GM18505 (cell line): ENCODE measurements around the gene SLC36A4.
"Not testable (repeated sequence)": the region's sequence is repeated elsewhere in the genome, so short reads cannot be mapped to it uniquely, and the experiment has no call there.

Experiments
- ATAC-seq: cut with Tn5 transposase; IDR thresholded peaks from one replicate; pipeline ENCODE4 v1.9.1; 2021; ENCODE audit not compliant: unreplicated experiment
- POLR2A ChIP-seq: IDR thresholded peaks from 4 replicates; pipeline ENCODE4 v1.6.1; 2011; ENCODE audit warnings: borderline replicate concordance; ENCODE audit not compliant: insufficient read depth, insufficient read length; ENCODE audit errors: extremely low read depth

SLC36A4 gene

GRCh38 chr11:93128574-93128973 is 69.2 kb downstream of the SLC36A4 start:
- TF ChIP-seq POLR2A, result no peak
- ATAC-seq, result no peak

- ATAC-seq, result no peak
- TF ChIP-seq POLR2A, result no peak
Observed at GRCh38 chr11:93123351-93123898, 74.4 kb downstream of the SLC36A4 start.

GRCh38 chr11:93122535-93123235 is 75.1 kb downstream of the SLC36A4 start:
- ATAC-seq, result no peak
- no peak for TF ChIP-seq POLR2A

- ATAC-seq, result no peak
- TF ChIP-seq POLR2A, result no peak
Observed at GRCh38 chr11:93118276-93118675, 79.5 kb downstream of the SLC36A4 start.

- no peak for ATAC-seq
- TF ChIP-seq POLR2A, result no peak
Observed at GRCh38 chr11:93117565-93117964, 80.2 kb downstream of the SLC36A4 start.

- TF ChIP-seq POLR2A, result no peak
- ATAC-seq, result no peak
Observed at GRCh38 chr11:93116641-93117441, 81.0 kb downstream of the SLC36A4 start.

- ATAC-seq, result no peak
- no peak for TF ChIP-seq POLR2A
Observed at GRCh38 chr11:93114304-93114703, 83.5 kb downstream of the SLC36A4 start.

GRCh38 chr11:93113824-93114223 is 84.0 kb downstream of the SLC36A4 start:
- no peak for ATAC-seq
- no peak for TF ChIP-seq POLR2A

GRCh38 chr11:93111147-93111546 is 86.6 kb downstream of the SLC36A4 start:
- ATAC-seq, result not testable (repeated sequence)

GRCh38 chr11:93100211-93100610 is 97.6 kb downstream of the SLC36A4 start:
- TF ChIP-seq POLR2A, result no peak
- ATAC-seq, result no peak

- ATAC-seq, result no peak
- TF ChIP-seq POLR2A, result no peak
Observed at GRCh38 chr11:93099806-93100205, 98.0 kb downstream of the SLC36A4 start.
